Lung microvascular endothelial cell (primary cell): ENCODE data around the gene RPL3. TPM values are rescaled to one million over a fixed set of nuclear protein-coding genes. Genes with fewer than 3 reads are reported as not detected.

ENCODE experiments used
- DNase-seq, 2 donors: peaks; one replicate each; pipeline versions ENCODE4 v3.0.0 to v3.0.0-alpha.2; 2010; ENCODE audit warnings: low read depth in 2 of 2
- total RNA-seq: library from RNA; depleted of rRNA; stranded (reverse); fragments of >200 nt; gene quantifications from 2 replicates; pipeline ENCODE4 v1.2.1, GENCODE V29; 2014

The RPL3 gene
- total RNA-seq, 1 donor from 2014 or later, result 3,005 TPM

DNA sequence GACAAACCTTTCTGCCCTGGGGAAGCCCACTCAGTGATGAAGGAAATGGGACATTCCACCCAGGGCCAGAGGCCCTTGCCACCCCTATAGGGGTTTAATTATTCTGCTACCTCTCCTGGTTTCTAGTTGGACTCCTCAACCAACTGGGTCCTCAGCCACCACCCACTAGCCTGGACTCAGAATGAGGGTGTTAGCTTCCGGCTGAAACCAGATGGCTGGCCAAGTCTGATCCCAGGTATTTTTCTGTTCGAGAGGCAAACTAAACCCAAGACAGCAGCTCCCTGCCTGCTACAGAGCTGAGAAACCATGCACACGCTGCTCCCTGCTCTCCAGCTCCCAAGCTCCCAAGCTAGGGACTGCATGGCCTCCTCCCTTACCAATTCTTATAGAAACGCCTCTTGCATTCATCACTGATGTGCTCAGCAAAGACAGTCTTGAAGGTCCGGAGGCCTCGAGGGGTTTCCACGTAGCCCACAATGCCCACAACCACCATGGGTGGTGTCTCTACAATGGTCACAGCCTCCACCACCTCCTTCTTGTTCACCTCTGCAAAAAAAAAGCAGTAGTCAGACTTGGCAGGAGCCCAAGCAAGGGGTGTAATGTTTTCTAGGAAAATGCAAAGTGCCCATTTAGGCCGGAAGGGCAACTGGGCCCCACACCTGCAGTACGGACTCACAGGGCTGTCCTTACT, 2.2 kb downstream of the RPL3 start:
- DNase-seq, result peak in 1 of 2 donors; percentile 23

DNA sequence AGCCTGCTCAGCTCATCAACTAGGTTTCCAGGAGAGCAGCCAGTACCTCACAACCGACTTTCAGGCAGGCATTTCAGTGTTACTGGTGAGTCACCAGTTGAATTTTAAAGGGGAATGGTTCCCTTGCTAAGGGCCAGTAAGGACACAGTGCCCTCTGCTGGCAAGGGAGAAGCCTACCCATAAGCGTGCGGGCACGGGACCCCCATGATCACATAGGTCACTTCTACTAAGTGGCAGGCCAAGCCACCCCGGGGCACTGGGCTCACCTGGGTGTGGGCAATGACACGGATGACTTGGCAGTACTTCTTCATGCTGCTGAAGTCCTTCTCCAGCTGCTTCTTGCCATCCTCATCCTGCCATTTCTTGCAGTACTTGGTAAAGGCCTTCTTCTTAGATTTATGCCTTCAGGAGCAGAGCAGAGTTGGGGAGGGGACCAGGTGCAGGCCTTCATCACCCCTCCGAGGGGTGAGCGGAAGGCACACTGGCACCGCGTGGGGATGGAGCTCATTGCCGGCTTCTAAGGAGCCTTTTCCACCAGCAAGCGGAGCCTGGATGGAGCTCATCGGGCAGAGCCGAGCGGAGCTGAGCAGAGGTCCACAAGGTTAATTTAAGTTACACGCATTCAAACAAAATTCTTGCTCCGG, 2.9 kb downstream of the RPL3 start:
- DNase-seq, result peak; percentile 95 to 96

DNA sequence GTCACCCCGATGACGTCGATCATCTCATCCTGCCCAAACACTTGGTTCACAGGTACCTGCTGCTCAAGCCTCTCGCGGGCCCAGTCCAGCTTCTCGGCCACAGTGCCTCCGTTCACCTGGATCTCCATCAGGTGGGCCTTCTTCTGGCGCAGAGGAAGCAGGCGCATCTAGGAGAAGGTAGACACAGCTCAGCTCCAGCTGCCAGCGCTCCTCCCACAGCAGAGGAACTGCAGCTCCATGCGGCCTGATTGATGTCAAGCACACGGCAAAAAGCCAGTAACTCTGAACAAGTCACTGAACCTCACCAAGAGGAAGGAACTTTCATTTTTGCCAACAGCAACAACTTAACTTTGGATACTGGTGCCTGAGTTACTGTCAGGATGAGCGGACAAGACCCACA, 4.0 kb downstream of the RPL3 start:
- peak; percentile 74 to 76 for DNase-seq

DNA sequence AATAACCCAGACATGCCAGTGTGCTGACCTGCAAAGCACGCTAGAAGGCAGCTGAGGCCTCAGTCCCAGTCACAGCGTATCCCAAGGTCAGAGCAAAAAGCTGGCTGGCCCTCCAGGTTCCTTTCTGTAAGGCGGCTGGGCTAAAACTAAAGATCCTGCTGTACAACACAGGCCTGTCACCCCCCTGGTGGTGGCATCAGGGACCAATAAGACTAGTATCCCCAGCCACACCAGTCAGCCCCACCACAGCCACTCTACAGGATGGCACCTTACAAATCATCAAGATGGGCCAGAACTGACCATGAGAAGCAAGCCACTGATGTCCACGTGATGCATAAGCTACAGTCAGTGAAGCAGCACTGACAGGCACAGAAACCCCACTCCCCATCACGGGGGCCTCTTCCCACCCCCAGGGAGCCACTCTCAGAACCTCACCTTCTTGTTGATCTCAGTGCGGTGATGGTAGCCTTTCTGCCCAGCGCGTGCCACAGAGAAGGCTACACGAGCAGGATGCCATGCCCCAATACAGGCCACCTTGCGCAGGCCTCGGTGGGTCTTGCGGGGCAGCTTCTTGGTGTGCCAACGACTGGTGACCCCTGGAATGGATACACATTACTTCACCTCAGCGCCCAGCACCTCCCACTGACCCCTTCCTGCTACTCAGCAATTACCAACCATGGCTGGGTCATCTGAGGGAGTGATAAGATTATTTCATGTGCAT, 5.0 kb downstream of the RPL3 start:
- DNase-seq, result no peak

DNA sequence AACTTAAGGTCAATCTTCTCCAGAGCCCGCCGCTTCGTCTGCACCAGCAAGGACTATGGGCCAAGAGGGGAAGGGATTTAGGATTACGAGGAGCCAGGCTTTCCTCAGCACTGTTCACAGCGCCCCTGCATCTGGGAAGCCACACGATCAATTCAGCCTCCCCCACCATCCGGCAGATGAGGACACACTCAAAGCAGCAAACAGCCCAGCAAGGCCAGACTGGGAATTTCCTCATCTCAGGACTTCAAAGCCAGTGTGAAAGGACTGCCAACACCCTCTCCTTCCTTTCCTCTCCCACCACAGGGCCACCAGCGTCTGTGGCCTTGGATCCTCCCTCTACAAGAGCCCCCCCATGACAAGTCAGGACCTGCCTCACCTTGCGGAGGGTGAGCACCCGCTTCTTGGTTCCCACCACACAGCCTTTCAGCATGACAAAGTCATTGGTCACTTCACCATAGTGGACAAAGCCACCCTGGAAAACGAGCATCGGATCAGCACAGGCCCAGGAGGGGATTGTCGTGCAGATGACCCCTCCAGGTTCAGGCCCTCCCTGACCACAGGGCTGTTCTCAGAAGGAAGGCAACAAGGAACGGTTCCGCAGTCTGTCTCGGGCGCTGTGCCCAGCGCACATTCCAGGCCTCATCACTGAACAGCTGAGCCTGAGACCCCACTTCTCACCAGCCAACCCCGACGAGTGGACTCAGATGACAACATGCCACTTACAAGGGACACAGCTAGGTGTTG, 6.0 kb downstream of the RPL3 start:
- no peak for DNase-seq

DNA sequence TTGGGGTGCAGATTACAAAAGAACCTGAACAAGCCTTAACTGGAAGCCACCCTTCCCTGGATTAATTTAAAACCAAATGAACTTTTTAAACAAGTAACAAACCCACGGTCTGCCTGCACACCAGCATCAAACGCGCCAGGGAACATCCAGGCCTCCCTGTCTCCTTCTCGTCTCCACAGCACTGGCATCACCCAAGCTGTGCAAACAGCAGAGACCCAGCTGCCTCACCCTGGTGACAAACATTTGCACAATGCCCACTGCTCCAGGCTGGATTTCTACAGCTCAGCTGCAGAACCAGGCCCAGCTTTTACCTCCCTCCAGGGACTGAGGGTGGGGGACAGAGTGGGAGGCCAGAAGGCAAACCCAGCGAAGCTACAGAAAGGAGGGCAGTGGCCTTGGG, 7.0 kb downstream of the RPL3 start:
- DNase-seq, result peak in 1 of 2 donors; percentile 2

DNA sequence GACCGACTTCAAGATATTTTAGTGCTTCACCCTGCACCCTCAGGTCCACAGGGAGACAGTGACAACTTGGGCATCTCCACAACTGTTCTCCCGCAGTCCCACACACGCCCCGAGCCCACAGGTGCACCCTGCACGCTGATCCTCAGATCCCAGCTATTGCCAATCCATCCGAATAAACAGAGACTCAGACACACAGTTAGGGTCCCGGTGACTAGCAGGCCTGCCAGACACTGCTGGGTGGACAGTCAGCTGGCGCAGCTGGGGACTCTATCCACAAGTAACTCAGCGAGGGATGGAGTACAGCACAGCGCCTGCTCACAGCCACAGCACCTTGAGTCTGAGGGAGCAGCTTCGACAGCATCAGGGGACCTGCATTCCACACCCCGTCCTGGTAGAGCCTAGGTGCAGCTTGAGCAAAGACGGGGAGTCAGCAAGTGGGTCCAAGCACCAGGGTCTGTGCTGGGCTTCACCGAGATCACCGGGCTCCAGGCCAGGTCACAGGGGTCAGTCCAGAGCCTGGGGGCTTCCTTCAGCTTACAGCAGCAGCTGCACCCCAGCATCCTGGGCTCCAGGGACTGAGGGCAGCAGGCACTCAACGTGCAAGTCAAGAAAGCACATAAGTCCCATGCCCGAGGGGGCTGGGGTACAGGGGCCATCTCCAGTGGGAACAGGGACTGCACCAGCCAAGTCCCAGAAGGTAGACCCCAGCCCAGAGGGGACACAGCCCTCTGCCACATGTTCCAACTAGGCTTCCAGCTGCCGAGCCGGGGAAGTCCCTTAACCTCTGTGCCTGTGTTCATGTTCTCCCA, 7.6 kb downstream of the RPL3 start:
- no peak for DNase-seq

DNA sequence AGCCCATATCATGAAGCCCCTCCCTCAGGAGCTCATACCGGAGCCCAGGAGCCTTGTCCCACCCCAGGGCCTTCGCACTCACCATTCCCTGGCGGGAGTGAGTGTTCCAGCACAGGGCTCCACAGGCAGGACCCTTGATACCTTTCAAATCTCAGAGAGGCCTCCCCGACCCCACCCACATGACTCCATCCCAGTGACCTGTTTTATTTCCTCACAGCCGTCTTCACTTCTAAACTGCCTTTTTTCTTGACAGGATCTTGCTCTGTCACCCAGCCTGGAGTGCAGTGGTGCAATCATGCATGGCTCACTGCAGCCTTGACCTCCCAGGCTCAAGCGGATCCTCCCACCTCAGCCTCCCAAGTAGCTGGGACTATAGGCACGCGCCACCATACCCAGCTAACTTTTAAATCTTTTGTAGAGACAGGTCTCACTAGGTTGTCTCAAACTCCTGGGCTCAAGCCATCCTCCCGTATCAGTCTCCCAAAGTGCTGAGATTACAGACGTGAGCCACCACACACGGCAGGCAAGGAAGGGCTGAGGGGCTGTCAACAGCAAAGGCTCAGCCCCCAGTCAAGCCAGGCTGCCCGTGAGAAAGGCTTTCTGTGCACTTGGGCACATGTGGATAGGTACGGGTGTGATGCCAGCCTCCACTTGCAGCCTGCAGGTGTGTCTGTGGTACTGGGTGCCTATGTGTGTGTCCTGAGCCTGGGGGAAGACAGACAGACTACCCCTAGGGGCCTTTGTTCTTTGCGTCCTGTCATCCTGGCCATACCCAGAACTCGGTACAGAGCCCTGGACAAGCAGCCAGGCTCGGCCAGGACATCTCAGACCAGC, 9.3 kb downstream of the RPL3 start:
- no peak for DNase-seq

DNA sequence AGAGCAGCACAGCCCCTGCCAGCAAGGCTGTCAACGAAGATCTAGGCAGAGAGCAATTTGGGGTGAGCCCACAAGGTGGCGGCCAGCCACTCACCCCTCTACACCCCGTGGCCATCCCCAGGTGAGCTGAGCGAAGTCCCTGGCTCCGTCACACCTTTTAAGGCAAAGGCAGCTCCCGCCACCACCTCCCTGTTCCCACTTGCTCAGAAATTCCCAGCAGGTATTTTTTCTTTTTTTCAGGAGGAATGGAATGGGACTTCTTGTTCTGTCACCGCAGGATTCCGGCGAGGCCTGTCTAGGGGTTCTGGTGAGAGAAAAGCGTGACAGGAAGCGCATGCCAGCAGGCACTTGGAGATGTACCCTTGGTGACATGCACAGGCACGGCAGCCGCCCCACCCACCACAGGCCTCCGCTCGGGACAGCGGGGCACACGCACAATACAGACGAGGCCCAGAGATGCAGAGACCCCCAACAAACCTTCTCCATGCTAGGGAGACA, 10.0 kb downstream of the RPL3 start:
- no peak for DNase-seq

DNA sequence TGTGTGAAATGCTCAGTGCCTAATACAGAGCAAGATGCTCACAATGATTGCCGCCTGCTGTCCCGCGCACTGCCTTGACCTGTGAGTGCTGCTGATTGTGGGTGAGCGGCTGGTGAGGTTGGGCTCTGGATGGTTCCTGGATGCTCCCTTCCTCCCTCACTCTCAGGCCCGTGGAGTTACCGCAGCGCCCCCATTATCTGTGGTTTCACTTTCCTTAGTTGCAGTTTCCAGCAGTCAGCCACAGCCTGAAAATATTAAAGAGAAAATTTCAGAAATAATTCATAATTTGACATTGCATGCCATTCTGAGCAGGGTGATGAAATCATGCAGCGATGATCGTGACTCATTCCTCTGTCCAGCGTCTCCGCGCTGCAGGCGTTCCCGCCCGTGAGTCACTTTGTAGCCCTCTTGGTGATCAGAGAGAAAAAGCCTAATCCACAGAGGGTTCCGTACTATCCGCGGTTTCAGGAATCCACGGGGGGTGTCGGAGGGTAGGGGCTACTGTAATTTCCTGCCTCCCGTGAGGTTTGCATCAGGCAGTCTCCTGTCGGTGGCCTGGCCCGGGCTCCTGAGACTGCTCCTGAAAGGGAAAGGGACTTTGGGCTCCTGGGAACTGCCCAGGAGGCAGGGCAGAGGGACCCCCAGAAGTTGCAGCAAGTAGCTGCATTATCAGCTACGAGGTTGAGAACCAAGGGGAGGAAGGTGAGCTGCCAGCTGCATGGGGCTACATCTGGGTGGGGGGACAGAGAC, 10.6 kb downstream of the RPL3 start:
- DNase-seq, result peak; percentile 82 to 95

DNA sequence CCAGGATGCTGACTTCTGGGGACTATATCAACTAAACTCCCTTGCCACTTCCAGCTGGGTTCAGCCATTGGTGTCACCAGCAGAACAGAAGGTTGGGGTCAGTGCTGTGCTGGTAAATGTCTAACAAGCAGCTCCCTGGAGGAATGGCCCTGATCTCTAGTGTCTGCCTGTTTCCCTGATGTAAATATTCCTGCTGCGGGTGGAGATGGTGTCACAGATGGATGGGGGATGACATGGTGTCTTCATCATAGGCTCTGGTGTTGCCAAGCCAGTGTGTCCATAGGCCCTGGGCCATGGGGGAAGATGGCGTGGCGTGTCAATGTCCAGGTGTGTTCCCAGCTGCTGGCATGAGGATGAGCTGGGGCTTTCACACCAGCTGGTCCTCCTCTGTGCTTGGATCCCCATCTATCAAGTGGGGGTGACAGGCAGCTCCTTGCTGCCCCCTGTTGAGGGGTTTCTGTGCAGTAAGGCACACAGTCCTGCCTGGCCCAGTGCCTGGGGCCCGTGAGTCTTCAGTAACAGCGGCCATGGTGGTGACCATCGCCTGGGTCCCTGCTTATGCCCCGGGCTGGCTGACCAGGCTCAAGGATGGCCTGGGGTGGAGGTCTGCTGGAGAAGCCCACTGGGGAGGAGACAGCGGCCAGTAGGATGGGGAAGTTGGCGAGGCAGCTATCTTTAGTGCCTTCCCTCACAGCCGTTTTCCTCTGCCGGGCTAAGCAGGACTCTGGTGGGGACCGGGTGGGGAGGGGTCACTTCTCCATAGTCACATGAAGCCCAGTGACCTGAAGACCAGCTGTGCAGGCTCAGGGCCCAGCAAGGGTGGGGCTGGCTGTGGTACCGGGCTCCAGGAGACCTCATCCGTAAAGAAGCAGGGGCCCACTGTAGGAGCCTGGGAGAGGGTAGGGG, 12.7 kb downstream of the RPL3 start:
- peak; percentile 64 to 69 for DNase-seq

DNA sequence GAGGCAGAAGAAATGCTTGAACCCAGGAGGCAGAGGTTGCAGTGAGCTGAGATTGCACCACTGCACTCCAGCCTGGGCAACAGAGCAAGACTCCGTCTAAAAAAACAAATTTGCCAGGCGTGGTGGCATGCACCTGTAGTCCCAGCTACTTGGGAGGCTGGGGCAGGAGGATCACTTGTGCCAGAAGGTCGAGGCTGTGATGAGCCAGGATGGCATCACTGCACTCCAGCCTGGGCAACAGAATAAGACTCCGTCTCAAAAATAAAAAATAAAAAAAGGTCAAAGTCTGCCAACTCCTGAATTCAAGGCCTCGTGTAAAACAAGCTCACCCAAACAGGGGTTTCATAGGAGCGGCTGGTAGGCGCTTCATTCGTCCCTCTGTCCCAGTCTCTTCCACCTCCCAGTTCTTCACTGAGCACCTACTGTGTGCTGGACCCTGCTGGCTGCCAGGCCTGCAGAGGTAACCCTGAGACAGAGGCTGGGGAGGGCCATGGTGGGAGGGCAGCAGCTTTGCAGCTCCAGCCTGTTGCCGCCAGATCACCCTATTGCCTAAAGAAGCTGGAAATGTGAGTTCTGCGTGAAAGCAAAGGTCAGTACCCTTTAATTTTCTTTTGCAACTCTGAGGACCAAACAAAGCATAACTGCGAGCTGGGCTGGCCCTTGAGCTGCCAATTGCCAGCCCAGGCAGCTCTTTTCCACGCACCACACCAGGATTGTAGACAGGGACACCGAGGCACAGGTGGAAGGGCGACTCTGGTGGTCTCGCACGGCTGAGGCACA, 15.3 kb downstream of the RPL3 start:
- no peak for DNase-seq

DNA sequence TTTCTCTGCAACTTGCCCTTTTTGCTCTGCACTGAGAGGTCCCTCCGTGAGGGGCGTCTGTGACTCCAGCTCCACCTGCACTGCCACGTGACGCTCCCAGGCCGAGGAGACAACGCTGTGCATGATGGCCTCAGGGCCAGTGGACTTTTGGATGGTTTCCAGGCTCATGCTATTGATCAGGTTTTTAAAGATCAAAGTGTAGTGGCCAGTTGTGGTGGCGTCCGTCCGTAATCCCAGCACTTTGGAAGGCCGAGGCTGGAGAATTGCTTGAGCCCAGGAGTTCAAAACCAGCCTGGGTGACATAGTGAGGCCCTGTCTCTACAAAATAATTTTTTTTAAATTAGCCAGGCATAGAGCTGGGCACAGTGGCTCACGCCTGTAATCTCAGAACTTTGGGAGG, 16.1 kb downstream of the RPL3 start:
- no peak for DNase-seq

DNA sequence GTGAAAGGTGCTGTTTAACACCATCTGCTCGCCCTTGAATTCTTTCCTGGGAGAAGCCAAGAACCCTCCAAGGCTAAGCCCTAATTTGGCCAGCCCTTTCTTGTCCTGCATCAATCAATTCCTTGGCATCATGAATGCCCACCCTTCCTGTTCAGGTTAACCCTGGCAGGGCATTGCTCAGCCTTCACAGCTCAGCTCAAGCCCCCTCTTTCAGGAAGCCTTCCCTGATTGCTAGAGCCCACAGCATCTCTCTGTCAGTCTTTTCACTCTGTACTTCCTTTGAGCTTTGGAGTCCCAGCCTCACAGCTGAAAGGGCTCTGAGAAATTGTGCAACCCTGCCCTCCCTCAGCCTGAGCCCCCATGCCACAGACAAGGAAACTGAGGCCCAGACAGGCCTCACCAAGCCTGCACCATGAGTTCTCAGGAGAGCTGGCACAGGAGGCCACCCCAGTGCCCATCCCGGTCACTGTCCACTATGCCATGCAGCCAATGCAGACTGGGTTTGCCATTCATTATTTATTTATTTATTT, 16.9 kb downstream of the RPL3 start:
- DNase-seq, result no peak

DNA sequence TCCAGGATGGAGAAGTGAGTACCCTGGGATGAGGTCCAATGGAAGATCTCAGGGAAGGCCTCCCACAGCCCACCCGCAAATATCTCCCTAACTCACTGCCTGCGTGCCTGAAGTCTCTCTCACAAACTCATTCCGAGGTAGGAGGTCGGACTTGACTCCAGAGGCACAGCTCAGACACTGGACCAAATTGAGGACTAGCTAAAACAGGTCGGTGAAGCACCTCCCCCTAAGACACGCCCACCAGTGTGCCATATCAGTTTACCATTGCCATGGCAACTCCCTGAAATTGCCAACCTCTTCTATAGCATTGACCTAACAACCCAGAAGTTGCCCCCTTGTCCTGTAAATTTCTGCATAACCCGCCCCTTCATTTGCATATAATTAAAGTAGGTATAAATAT, 17.5 kb downstream of the RPL3 start:
- no peak for DNase-seq

DNA sequence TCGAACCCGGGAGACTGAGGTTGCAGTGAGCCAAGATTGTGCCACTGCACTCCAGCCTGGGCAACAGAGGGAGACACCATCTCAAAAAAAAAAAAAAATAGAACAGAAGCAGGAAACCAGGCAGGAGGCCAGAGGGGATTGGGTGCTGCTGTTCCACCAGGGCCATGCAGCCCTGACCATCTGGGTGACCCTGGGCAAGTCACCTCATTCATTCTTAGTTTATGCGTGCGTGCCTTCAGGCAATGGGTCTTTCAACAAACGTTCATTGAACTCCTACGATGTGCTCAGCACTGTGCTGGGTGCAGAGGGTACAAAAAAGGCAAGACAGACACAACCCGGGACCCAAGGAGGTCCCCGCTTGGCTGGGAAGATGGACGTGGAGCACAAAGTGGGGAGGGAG, 18.3 kb downstream of the RPL3 start:
- no peak for DNase-seq

DNA sequence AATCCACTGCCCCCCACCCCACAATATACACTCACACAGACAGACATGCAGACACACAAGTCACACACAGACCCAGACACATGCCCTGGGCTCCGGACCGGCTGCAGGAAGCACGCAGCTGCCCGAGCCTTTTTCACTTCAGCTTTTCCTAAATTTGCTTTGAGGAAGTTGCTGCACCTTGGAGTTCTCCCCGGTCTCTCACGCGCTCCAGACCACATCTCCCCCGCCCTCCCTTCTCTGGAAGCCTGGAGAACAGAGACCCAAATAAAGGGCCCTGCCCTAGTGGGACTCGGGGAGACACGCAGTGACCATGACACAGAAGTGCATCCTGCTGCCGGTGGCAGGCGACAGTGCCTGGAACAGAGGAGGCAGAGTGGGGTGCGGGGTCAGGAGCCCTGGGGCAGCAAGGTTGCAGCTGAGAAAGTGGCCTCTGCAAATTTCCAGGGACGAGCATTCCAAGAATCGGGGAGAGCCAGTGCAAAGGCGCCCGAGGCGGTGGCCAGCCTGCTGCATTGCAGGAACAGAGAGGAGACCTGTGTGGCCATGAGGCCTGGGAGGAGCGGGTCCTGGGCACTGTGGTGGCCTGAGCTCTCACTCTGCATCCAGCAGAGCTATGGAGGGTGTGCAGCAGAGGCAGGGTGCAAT, 19.1 kb downstream of the RPL3 start:
- no peak for DNase-seq
